HG02642 (cell line): ENCODE results near the gene FOXN1.

ENCODE experiments used
- ATAC-seq: cut with Tn5 transposase; IDR thresholded peaks from one replicate; pipeline ENCODE4 v1.9.1; 2021; ENCODE audit warnings: mild to moderate bottlenecking; ENCODE audit not compliant: unreplicated experiment, poor library complexity

Gene FOXN1

DNA sequence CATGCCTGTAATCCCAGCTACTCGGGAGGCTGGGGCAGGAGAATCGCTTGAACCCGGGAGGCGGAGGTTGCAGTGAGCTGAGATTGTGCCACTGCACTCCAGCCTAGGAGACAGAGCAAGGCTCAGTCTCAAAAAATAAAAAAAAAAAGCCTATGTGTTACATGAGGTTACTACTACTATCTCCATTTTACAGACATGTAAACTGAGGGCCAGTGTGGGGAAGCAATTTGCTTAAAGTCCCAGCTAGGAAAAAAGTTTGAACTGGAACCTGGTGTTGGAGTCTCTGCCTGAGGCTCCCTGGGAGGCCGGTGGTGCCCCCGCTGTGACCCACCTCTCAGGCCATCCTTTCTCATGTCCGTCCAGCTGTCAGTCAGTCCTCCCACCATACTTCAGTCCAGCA lies 28.2 kb upstream of the FOXN1 start:
- no peak for ATAC-seq

DNA sequence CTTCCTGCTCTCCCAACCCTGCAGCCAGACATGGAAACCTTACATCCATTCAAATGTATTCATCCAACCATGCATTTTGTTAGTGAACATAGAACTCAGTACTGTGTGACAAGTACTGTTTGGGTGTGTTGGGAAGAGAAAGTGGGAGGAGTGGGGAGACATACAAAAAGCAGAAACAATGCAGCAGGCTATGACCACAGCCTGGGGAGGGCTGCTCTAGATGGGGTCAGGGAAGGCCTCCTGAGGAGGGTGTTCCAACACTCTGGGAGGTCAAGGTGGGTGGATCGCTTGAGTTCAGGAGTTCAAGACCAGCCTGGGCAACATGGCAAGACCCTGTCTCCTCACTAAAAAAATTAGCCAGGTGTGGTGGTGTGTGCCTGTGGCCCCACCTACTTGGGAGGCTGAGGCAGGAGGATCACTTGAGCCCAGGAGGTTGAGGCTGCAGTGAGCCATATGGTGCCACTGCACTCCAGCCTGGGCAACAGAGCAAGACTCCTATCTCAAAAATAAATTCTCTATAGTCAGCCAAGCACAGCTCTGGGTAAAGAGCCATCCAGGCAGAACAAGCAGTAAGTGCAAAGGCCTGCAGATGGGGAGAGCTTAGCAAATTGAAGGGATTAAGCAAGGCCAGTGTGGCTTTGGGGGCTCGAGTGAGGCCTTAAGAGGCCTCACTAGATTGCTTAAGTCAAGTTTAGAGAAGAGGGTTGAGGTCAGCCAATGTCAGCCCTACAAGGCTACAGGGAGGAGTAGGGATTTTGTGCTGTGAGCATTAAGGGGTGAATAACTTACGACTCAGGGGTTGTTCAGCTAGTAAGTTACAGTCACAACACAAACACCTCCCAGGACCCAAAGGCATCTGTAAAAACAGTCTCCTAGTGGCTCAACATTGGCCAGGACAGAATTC lies 27.2 kb upstream of the FOXN1 start:
- no peak for ATAC-seq

DNA sequence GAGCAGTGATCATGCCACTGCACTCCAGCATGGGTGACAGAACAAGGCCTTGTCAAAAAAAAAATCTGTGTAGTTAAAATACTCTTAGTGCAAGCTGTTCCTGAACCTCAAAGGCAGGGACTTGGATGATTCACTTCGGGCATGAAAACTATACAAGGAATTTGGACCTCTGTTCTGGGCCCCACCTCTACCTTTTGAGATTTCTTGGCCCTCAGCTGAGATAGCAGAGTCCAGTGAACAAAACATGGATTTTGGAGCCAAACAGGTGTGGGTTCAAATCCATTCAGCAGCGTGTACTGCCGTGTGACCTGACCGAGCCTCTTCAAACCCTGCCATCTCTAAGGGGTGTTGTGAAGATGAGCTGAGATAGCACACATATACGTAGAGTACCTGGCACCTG lies 25.9 kb upstream of the FOXN1 start:
- no peak for ATAC-seq

DNA sequence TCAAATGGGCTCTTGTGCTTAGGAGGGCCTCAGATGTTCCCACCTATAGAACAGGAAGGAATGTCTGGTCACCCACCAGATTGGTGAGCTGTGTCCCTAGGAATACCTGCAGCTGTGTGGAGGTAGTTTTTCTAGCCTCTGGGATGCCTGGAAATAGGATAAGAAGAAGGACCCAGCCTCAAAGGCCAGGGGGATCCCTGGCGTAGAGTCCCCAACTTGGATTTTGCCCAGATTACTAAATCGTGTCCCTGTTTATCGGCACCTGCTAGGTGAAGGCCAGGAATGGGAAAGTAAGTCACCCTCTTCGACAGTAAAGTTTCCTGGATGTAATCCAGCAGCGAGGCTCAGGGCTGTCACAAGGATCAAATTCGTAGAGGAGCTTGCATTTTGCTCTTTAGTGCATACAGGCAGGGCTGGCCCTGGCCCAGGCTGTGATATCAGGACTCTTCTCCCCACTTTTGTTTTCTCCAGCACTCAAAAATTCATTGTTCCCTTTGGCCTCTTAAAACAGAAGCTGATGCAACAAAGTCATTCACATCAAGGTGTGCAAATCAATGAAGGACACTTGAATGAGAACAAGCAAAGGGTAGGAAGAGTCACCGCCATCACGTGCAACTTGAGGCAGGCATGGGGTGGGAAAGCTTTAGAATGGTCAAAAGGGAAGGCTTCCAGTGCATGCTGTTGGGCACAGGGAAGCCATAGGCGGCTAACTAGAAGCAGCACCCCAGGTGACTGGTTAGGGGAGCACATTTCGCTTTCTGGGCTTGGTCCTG lies 25.2 kb upstream of the FOXN1 start:
- no peak for ATAC-seq

DNA sequence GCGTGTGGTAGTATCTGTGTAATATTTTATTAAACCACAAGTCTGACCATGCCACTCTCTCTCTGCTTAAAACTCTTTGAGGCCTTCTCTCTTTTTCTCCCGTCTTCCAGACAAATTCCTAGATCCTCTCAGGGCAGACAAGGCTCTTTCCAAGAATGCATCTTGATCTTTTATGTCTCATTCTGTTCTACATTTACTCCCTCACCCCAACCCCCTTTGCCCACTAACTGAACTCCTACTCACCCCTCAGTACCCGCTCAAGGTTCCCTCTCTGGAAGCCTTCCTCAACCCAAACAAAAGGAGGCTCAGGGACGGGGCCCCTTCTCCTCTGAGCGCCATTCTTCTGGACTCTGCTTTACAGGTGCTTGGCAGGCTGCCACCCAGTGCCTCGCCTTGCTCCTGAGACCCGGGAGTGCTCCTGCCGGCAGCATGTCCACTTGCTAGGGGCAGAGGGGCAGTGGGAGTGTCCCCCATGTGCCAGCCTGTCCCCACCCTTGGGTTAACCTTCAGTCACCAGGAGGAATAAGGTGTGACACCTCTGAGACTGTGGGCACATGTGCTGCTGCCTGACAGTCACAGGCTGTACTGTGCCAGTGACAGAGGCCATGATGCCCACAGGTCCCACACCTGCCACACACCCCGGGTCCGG lies 23.5 kb upstream of the FOXN1 start:
- no peak for ATAC-seq

DNA sequence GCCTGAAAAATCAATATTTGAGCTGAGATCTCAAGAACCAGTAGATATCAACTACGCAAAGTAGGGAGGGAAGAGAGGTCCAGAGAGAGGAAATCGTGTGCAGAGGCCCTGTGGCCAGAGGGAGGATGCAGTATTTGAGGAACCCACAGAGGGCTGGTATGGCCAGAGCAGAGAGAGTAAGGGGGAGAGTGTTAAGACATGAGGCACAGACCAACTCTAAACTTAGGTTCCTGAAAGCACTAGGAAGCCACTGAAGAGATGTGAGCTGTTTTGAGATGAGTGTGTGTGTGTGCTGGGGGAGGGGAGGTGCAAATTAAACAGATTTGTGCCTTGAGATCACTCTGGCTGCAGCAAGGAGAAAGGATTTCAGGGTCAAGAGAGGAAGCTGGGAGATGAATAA lies 21.9 kb upstream of the FOXN1 start:
- peak; percentile 64 for ATAC-seq

DNA sequence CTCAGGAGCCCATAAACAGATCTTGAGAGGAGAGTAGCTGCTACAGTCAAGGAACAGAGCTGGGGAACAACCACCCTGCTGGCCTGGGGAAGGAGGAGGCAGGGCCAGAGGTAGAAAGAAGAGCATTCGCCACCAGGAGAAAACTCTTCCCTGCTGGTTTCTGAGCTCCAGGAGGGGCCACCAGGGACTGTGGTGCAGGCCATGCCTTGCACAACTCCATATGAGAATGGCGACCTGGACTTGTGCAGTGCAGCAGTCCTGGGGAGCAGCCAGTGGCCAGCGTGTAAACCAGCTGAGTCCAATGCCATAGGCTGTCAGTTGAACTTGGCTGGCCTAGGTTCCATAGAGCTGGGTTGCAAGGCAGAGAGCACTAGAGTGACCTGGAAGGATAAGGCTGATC lies 21.1 kb upstream of the FOXN1 start:
- no peak for ATAC-seq

DNA sequence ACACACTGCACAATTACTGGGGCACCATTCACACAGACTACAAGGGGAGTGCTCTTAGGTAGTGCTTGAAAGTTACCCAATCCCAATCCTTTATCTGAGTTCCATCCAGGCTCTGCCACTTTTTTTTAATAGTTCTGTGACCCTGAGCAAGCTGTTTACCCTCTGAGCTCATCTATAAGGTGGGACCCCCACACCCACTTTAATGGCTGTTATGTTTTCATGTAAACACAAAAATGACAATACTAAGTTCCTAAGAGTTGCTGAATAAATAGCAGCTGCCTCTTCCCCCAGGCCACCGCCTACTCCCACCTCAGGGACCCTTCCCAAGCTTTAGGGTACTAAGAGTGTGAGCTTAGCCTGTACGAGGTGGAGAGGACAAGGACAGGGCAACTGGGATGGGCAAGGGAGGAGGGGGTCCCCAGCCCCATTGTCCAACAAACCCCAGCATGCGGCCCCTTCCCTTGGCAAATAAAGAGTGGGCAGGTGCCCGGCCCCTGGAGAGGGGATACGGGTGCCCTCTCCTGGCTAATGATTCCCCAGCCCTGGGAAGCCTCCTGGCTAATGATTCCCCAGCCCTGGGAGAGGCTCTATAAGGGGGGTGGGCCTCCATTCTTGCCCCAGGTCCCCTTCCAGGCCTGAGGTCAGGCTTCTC lies 18.1 kb upstream of the FOXN1 start:
- no peak for ATAC-seq

DNA sequence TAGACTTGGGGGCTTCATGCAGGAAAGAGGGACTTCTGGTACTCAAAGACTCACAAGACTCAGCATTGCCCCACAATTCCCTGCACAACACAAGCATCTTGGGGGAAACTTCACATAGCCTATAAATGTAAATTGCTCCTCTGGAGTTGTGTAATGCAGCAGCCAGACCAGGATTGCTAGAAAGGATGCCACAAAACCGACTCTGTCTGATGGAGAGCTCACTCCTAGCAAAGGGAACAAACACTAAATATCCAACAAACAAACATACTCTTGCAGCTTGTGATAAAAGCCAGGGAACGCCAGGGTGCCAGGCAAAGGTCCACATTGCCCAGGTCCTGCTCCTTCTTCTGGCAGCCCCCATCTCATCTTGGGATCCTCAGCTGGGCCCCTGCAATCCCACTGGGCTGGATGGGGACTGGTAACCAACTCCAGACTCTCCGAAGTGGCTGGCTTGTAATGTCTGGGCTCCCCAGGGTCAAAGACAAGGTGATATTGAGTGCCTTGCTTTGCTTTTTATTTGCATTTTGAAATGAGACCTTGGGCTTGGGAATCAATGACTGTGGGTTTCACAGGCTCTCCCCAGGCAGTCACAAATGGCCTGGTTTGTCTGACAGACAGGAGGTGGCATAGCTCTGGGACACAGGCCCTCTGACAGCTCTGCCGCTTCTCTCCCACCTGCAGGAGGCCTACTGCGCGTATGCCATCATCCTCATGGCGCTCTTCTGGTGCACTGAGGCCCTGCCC lies 17.4 kb upstream of the FOXN1 start:
- ATAC-seq = no peak

DNA sequence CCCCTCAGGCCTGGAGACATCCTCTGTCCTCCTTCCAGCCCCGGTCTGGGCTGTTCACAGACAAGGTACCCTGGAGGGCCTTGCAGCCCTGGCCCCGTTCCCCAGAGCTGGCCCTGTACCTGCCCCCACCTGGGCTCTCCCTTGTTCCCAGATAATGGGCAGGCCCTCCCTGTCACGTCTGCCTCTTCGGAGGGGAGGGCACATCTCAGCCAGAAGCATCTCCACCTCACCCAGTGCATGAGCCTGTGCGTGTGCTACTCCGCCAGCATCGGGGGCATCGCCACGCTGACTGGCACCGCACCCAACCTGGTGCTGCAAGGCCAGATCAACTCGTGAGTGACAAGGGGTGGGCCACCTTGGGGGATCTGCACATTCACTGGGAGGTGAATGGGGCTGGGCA lies 14.9 kb upstream of the FOXN1 start:
- ATAC-seq = no peak

DNA sequence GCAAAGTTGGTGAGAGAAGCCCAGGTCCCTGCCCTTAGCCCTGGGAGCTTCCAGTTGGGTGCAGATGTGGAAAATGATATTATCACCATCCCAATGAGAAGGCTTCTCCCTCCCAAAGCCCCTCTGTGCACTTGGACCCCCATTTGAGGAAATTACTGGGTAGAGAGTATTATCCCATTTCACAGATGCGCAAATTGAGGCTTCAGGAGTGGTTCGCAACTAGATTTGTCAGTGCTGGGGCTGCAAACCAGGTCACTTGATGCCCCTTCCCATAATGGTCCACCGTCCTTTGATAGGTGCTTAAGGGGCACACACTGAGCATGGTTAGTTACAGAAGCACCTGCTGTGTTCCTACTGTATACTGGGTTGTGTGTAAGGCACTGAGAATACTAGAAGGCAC lies 14.3 kb upstream of the FOXN1 start:
- ATAC-seq = no peak

DNA sequence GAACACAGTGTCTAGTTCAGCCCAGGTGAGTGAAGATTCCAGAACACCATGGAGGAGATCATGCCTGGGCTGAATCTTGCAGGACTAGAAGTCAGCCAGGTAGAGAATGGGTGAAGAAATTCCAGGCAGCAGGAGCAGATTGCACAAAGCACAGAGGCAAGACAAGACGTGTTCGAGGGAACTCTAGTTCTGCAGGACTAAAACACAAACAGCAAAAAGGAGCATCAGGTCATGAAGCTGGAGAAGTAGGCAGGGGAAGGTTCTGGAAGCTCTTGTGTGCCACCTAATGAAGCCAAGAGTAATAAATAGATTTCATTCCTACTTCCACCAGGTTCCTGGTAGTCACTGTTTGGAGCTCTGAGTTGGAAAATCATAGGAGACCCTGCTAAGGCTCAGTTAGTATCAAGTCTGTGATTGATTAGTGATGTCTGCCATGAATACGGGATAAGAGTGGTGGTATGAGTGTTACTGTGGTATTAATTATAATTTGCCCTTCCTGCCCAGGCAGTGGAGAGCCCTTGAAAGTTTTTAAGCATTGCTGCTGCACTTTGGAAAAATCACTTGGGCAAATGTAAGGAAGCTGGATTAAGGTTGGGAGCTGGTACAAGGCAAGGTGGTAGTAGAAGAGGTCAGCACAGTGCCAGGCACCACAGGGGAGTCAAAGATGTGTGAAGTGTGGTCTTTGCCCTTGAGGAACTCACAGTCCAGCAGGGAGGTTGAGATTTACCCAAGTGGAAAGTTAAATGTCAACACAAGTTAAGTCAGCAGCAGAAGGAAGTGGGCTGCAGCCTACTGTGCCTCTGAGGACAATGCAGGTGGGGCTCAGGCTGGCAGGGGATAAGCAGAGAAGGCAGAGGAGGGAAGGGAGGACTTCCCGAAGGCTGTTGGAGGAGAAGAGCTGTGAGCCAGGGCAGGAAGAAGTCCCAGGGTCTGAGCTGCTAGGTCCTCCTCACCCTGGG lies 13.5 kb upstream of the FOXN1 start:
- no peak for ATAC-seq

DNA sequence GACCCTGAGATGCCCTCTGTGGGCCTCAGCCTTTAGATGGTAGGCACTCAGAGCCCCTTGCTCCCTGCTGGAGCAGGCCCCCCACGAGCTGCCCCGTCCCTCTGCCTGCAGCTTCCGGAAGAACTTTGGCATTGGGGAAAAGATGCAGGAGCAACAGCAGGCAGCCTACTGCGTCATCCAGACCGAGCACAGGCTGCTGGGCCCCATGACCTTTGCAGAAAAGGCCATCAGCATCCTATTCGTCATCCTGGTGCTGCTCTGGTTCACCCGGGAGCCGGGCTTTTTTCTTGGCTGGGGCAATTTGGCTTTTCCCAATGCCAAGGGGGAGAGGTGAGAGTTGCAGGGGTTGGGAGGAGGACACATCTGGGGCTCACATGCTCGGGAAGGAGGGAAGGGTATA lies 12.7 kb upstream of the FOXN1 start:
- no peak for ATAC-seq

DNA sequence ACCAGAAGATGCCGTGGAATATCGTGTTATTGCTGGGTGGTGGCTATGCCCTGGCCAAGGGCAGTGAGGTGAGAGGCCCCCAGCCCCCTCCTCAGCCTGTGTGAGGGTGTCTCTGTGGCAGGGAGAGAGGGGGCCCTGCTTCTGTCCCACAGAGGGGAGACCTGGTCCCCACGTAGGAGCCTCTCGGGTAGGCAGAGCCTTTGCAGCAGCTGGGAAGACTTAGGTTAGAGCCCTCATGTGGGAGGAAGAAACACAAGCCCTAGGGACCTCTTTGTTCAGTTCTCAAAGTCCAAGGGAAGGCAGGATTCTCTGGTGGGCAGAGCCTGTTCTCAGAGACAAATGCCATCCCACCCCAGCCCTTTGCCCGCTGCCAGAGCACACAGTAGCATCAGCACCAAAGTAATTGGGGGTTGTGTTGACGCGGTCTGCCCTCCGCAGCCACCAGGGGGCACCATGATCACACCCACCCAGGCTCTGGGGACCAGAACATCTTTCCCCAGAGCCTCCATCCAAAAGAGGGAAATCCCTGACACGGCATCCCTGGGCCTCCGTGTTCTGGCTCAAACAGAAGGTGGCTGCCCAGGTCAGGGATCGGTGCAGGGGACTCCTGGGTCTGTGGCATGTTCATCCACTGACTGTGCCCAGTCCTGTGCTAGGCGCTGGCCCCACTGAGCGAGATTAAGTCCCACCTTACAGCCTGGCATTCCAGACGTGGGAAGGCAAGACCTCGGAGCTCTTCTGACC lies 11.5 kb upstream of the FOXN1 start:
- peak; percentile 63 for ATAC-seq

DNA sequence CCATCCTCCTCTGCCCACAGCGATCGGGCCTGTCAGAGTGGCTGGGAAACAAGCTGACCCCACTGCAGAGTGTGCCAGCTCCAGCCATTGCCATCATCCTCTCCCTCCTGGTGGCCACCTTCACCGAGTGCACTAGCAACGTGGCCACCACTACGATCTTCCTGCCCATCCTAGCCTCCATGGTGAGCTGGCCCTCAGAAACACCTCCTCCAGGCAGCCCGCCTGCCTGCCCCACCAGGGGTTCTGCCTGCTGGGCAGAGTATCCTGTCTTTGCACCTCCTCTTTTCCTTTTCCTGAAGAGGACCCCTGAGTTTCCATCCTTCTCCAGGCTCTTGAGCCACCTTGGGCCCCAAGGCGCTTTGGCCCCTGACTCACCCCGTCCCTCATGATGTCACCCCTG lies 10.5 kb upstream of the FOXN1 start:
- no peak for ATAC-seq

DNA sequence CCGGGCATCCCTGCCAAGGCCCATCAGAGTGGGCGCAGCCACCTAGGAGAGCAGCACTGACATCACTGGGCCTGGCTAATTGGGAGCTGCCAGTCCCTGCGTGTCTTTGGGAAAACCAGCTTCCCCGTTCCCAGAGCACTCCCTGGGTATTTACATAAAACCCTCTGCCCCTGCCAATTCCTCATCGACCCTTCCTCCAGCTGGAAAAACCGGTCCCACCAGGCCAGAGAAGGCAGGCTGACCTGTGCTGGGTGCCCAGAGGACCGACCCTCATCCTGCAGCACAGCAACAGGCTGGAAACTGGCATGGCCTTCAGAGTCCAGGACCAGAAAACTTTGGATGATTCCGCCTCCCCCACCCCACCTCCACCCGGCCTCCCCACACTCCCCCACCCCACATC lies 8.2 kb upstream of the FOXN1 start:
- no peak for ATAC-seq

DNA sequence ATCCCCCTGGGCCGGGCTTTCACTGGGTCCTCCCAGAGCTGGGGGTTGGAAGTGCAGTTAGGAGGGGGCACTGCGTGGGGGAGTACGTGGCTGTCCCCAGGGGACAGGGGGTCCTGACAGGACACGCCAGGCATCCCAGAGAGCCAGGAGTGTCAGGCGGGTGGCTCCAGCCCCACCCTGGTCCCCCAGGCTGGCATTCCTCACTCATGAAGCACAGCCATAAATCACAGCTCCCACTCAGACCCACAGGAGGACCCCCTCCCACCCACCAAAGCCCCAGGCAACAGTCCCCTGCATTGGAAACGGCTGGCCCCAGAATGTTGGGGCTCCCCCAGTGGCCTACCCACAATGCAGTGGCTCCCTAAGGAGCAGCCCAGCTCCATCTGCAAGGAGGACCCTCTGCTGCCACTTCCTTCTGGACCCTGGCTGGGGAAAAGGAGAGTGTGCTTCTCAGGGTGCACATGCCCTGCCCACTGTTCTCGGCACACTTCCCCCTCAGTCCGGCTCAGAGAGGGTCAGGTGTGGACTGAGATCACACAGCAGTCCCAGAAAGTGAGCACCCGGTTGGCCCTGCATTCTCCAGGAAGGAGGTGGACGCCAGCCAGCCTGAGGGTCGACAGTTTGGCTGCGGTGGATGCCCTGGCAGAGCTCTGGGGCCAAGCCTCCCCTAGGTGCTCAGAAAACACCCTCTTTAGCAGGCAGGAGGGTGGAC lies 7.3 kb upstream of the FOXN1 start:
- no peak for ATAC-seq

DNA sequence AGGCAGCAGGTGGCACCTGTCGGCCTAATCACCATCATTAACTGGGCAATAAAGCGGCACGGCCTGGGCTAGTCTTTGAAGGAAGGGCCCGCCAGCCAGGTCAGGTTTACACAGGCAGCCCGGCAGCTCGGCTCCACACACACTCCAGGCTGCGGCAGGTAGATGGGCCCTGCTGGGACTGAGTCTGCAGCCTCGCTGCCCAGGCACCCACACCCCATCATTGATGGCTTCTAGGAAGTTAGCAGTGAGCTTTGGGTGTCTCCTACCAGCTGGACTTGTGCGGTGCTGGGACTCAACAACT lies 6.8 kb upstream of the FOXN1 start:
- ATAC-seq = no peak
